H1 (cell line): ENCODE data around the gene RRAS2. TPM values are rescaled to one million over a fixed set of nuclear protein-coding genes. Genes with fewer than 3 reads are reported as not detected.

Experiments
- CTCF ChIA-PET: fragments of 300-600 bp; sonication (Branson Sonifier 250); formaldehyde crosslinking; loops from one replicate; lab custom pipeline; 2021; ENCODE audit not compliant: partially characterized antibody; lab: Charles Lee
- POLR2A ChIA-PET: fragments of 300-600 bp; sonication (Branson Sonifier 250); formaldehyde crosslinking; loops from one replicate; lab custom pipeline; 2021; ENCODE audit warnings: inconsistent platforms; ENCODE audit not compliant: partially characterized antibody; lab: Charles Lee
- DNase-seq, 2 experiments: peaks; one replicate each; pipeline versions ENCODE4 v3.0.0 to v3.0.0-alpha.2; 2010 to 2022; ENCODE audit warnings: low spot score in 2 of 2, low read depth in 1 of 2, mixed read lengths in 1 of 2
- FAIRE-seq: peaks from 2 replicates; lab custom pipeline; 2011; peaks lifted over from hg19 to GRCh38; lab: Jason Lieb, UNC
- H2AFZ ChIP-seq: 2 replicates; pipeline ENCODE4 v1.8.1; 2012; ENCODE audit warnings: low read length, inconsistent platforms
- H2AK5ac ChIP-seq: 2 replicates; pipeline ENCODE4 v1.6.1; 2013; ENCODE audit warnings: low read depth, low read length
- H2BK120ac ChIP-seq: replicated peaks from 2 replicates; pipeline ENCODE3; 2013; ENCODE audit warnings: low read depth, low read length, inconsistent platforms
- H2BK12ac ChIP-seq: 2 replicates; pipeline ENCODE4 v1.6.1; 2013; ENCODE audit warnings: low read depth, low read length
- H2BK15ac ChIP-seq: 2 replicates; pipeline ENCODE4 v1.6.1; 2013; ENCODE audit warnings: low read length
- H2BK20ac ChIP-seq: 2 replicates; pipeline ENCODE4 v1.6.1; 2013; ENCODE audit warnings: low read length
- H2BK5ac ChIP-seq: 2 replicates; pipeline ENCODE4 v1.6.1; 2013; ENCODE audit warnings: low read depth, low read length
- H3K14ac ChIP-seq: 2 replicates; pipeline ENCODE4 v1.6.1; 2013; ENCODE audit warnings: inconsistent platforms; ENCODE audit not compliant: insufficient read length
- H3K18ac ChIP-seq: 2 replicates; pipeline ENCODE4 v1.6.1; 2013; ENCODE audit warnings: low read length; ENCODE audit errors: extremely low read depth
- H3K23ac ChIP-seq: 2 replicates; pipeline ENCODE4 v1.6.1; 2013; ENCODE audit warnings: inconsistent platforms; ENCODE audit not compliant: insufficient read length
- H3K23me2 ChIP-seq: 2 replicates; pipeline ENCODE4 v1.6.1; 2013; ENCODE audit warnings: low read depth, low read length
- H3K27ac ChIP-seq: 2 replicates; pipeline ENCODE4 v1.6.1; 2011; ENCODE audit warnings: low read depth, low read length, inconsistent platforms
- H3K27me3 ChIP-seq, 4 experiments: replicated peaks in 1 of 4; 1 replicate in 1 of 4; 2 replicates in 3 of 4; pipeline versions ENCODE4 v1.6.1 to v1.8.1; 2011 to 2013; ENCODE audit warnings: low read length in 3 of 4, mild to moderate bottlenecking in 3 of 4, inconsistent platforms in 2 of 4, mixed read lengths in 2 of 4, moderate library complexity in 1 of 4; ENCODE audit not compliant: control insufficient read depth in 3 of 4, insufficient read depth in 3 of 4; ENCODE audit errors: extremely low read depth in 1 of 4
- H3K36me3 ChIP-seq, 4 experiments: 2 replicates each; pipeline versions ENCODE4 v1.6.1 to v1.8.1; 2011 to 2013; ENCODE audit warnings: mild to moderate bottlenecking in 4 of 4, low read length in 3 of 4, moderate library complexity in 2 of 4, control low read depth in 1 of 4, inconsistent platforms in 1 of 4; ENCODE audit not compliant: insufficient read depth in 4 of 4, control insufficient read depth in 2 of 4
- H3K4ac ChIP-seq: replicated peaks from 2 replicates; pipeline ENCODE3; 2013; ENCODE audit warnings: low read length, low read depth, mixed read lengths, inconsistent platforms; ENCODE audit not compliant: insufficient read length
- H3K4me1 ChIP-seq, 4 experiments: replicated peaks in 1 of 4; 1 replicate in 1 of 4; 2 replicates in 3 of 4; pipeline versions ENCODE4 v1.6.1 to v1.8.1; 2011 to 2013; ENCODE audit warnings: low read length in 3 of 4, inconsistent platforms in 2 of 4, mixed read lengths in 1 of 4; ENCODE audit not compliant: insufficient read depth in 4 of 4, control insufficient read depth in 3 of 4
- H3K4me2 ChIP-seq, 2 experiments: 2 replicates each; pipeline versions ENCODE4 v1.6.1 to v1.8.1; 2011 to 2013; ENCODE audit warnings: low read depth in 2 of 2, low read length in 2 of 2, control low read depth in 1 of 2, inconsistent platforms in 1 of 2, mild to moderate bottlenecking in 1 of 2; ENCODE audit not compliant: insufficient read depth in 1 of 2
- H3K4me3 ChIP-seq, 4 experiments: fragments of 200-600, 300-600 bp in 1 of 4; sonication (generic), shearing (Covaris generic), sonication (Bioruptor Twin) in 1 of 4; 2 replicates each; pipeline versions ENCODE4 v1.5.1 to v1.8.1; 2011 to 2016; ENCODE audit warnings: low read length in 4 of 4, low read depth in 3 of 4, control low read depth in 2 of 4, inconsistent platforms in 2 of 4, mild to moderate bottlenecking in 2 of 4, mixed read lengths in 1 of 4, moderate library complexity in 1 of 4; ENCODE audit not compliant: insufficient read depth in 2 of 4; ENCODE audit errors: extremely low read depth in 1 of 4
- H3K56ac ChIP-seq: replicated peaks from 2 replicates; pipeline ENCODE3; 2013; ENCODE audit warnings: low read depth, mild to moderate bottlenecking, mixed read lengths, low read length, inconsistent platforms; ENCODE audit not compliant: insufficient read length
- H3K79me1 ChIP-seq: 2 replicates; pipeline ENCODE4 v1.6.1; 2013; ENCODE audit warnings: low read depth, low read length, control low read depth
- H3K79me2 ChIP-seq, 2 experiments: 2 replicates each; pipeline versions ENCODE4 v1.6.1 to v1.8.1; 2012 to 2013; ENCODE audit warnings: low read length in 2 of 2, mild to moderate bottlenecking in 2 of 2, inconsistent platforms in 1 of 2; ENCODE audit not compliant: insufficient read depth in 2 of 2, control insufficient read depth in 1 of 2
- H3K9ac ChIP-seq, 4 experiments: replicated peaks in 1 of 4; 1 replicate in 1 of 4; 2 replicates in 3 of 4; pipeline versions ENCODE4 v1.6.1 to v1.8.1; 2011 to 2013; ENCODE audit warnings: low read depth in 3 of 4, low read length in 3 of 4, control low read depth in 2 of 4, mild to moderate bottlenecking in 2 of 4, moderate library complexity in 2 of 4, inconsistent platforms in 1 of 4; ENCODE audit errors: extremely low read depth in 1 of 4
- H3K9me3 ChIP-seq, 2 experiments: 2 replicates each; pipeline versions ENCODE4 v1.6.1 to v1.8.1; 2012 to 2013; ENCODE audit warnings: mild to moderate bottlenecking in 2 of 2, moderate library complexity in 2 of 2, control low read depth in 1 of 2, inconsistent platforms in 1 of 2, low read depth in 1 of 2, low read length in 1 of 2, mixed read lengths in 1 of 2; ENCODE audit not compliant: insufficient read depth in 2 of 2
- H4K20me1 ChIP-seq, 2 experiments: replicated peaks in 1 of 2; 2 replicates each; pipeline versions ENCODE3 to v1.8.1; 2011 to 2013; ENCODE audit warnings: inconsistent platforms in 2 of 2, low read length in 2 of 2, mild to moderate bottlenecking in 1 of 2; ENCODE audit not compliant: insufficient read depth in 2 of 2, control insufficient read depth in 1 of 2
- H4K5ac ChIP-seq: 2 replicates; pipeline ENCODE4 v1.6.1; 2013; ENCODE audit warnings: low read length, low read depth, mixed read lengths, inconsistent platforms; ENCODE audit not compliant: insufficient read length
- H4K8ac ChIP-seq: 2 replicates; pipeline ENCODE4 v1.8.0; 2013; ENCODE audit warnings: mild to moderate bottlenecking, moderate library complexity, low read length, inconsistent platforms; ENCODE audit not compliant: insufficient read depth; ENCODE audit errors: extremely low read depth
- H4K91ac ChIP-seq: replicated peaks from 2 replicates; pipeline ENCODE3; 2013; ENCODE audit warnings: low read length, mixed read lengths, inconsistent platforms; ENCODE audit not compliant: insufficient read length
- MAFK ChIP-seq: IDR thresholded peaks from 2 replicates; pipeline ENCODE4 v1.6.1; 2012; ENCODE audit warnings: low read depth, mild to moderate bottlenecking, improper control_type of control experiment, low read length
- POLR2A ChIP-seq, 2 experiments: IDR thresholded peaks; 1 replicate in 1 of 2; 2 replicates in 1 of 2; pipeline ENCODE4 v1.6.1; 2011; ENCODE audit warnings: low read depth in 2 of 2, low read length in 2 of 2, mild to moderate bottlenecking in 2 of 2; ENCODE audit errors: control extremely low read depth in 1 of 2
- RXRA ChIP-seq: IDR thresholded peaks from 2 replicates; pipeline ENCODE4 v1.6.1; 2011; ENCODE audit warnings: low read depth, mild to moderate bottlenecking, low read length, moderate library complexity; ENCODE audit not compliant: insufficient read depth
- WGBS, 2 experiments: shearing (Covaris generic) in 1 of 2; methylation state at CpG; one replicate each; pipeline versions ENCODE4 v1.1.6 to v1.1.7; 2013 to 2015; ENCODE audit warnings: low lambda C conversion rate in 2 of 2, mixed read lengths in 2 of 2, inconsistent platforms in 1 of 2, low coverage in 1 of 2, missing lambda C conversion rate in 1 of 2; ENCODE audit not compliant: insufficient replicate concordance in 2 of 2, insufficient coverage in 1 of 2, insufficient read length in 1 of 2; ENCODE audit errors: extremely low coverage in 1 of 2, missing lambda C conversion rate in 1 of 2; 5-methylcytosine and 5-hydroxymethylcytosine counted together
- polyA plus RNA-seq, 7 experiments: library from polyadenylated mRNA; depleted of rRNA in 3 of 7; stranded (reverse) in 5 of 7; unstranded in 2 of 7; fragments of >200 nt in 5 of 7; fragments of 200-250 nt in 2 of 7; gene quantifications; 1 replicate in 5 of 7; 2 replicates in 1 of 7; 4 replicates in 1 of 7; pipeline versions ENCODE4 v1.2.1 to v1.2.3, GENCODE V29; 2011 to 2013; ENCODE audit warnings: missing spikeins in 2 of 7, mixed read lengths in 2 of 7
- total RNA-seq: library from RNA; stranded (reverse); fragmentation: NEBNext Ultra II Directional; extraction: Animal tissue kit (Norgen Biotek cat#: 25700); gene quantifications from 2 replicates; pipeline ENCODE4 v1.2.1, GENCODE V29; 2021

Gene RRAS2
- total and polyA plus RNA-seq, 2 of the 8 experiments (the other 6 are each of a cell fraction or from before 2014, with no cell fraction given), result 72.3 to 234 TPM

GRCh38 chr11:14288189-14288935 lies 70.6 kb downstream of the RRAS2 start:
- Histone ChIP-seq H3K23ac (no peak overlapping the region), H3K23me2 (no peaks in the 10 kb centered on the region), H4K20me1 (peaks cover 1 to 5% of the 10 kb centered on the region in 2 experiments), H2BK5ac (no peak overlapping the region), H3K36me3 (peaks cover 0 to 56% (median 23%) of the 10 kb centered on the region in 4 experiments; a peak in 6 of 8 replicates), H2AFZ (no peak overlapping the region), H3K4me2 (no peak overlapping the region), H2BK15ac (no peak overlapping the region), H2BK120ac (no peak overlapping the region), H2BK12ac (no peak overlapping the region), H3K56ac (no peak overlapping the region), H4K5ac (no peak overlapping the region), H3K9me3 (no peaks in the 10 kb centered on the region), H2BK20ac (no peak overlapping the region), H3K27me3 (no peaks in the 10 kb centered on the region), H3K79me1 (no peaks in the 10 kb centered on the region), H3K14ac (no peak overlapping the region), H3K9ac (no peak overlapping the region), H4K91ac (no peak overlapping the region), H4K8ac (no peak overlapping the region), H3K4me1 (no peaks in the 10 kb centered on the region), H3K79me2 (peaks cover 0 to 28% of the 10 kb centered on the region in 2 experiments; a peak in 1 of 4 replicates), H3K4ac (no peak overlapping the region), H3K4me3 (no peak overlapping the region), H2AK5ac (no peak overlapping the region), H3K18ac (no peak overlapping the region), H3K27ac (no peak overlapping the region)
- CTCF ChIA-PET, result interaction anchor here (0.8 to 5.4 kb wide), 11 partner anchors 8 to 332 kb away, joined by 3 to 41 read pairs (median 3); no protein-coding TSS in a partner anchor
- 90% methylated on average over 2 of the region's 2 CpGs; no CpG with 5 or more reads in 1 of the 2 experiments for WGBS, 2 experiments
- DNase-seq (no peak), FAIRE-seq (no peak)
- POLR2A ChIA-PET, result interaction anchor here (1.0 kb wide), 1 partner anchor 23 kb away, joined by 3 read pairs; no protein-coding TSS in a partner anchor
- no peak for TF ChIP-seq MAFK
- no peak for TF ChIP-seq POLR2A (IDR thresholded peaks at IDR 0.05; ENCODE audit: control extremely low read depth in 1 of 2, low read depth in 2 of 2, low read length in 2 of 2)
- TF ChIP-seq RXRA, result no peak
